Limb (tissue), 2 donors: ENCODE data around the gene PSMC6.
"Not testable (repeated sequence)": the region's sequence is repeated elsewhere in the genome, so short reads cannot be mapped to it uniquely, and the experiment has no call there.

Source experiments
- DNase-seq, 2 donors: peaks; one replicate each; pipeline ENCODE4 v3.0.0-alpha.2; 2016; ENCODE audit errors: extremely low spot score in 2 of 2

The PSMC6 gene

DNA sequence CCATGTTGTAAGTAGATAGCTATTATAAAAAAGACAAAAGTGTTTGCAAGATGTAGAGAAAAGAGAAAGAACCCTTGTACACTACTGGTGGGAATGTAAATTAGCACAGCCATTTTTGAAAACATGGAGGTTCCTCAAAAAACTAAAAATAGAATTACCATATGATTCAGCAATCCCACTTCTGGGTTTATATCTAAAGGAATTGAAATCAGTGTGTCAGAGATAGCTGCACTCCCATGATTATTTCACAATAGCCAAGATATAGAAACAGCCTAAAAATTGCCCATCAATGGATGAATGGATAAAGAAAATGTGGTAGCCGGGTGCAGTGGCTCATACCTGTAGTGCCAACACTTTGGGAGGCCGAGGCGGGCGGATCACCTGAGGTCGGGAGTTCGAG, 9.2 kb downstream of the PSMC6 start:
- DNase-seq: no peak

DNA sequence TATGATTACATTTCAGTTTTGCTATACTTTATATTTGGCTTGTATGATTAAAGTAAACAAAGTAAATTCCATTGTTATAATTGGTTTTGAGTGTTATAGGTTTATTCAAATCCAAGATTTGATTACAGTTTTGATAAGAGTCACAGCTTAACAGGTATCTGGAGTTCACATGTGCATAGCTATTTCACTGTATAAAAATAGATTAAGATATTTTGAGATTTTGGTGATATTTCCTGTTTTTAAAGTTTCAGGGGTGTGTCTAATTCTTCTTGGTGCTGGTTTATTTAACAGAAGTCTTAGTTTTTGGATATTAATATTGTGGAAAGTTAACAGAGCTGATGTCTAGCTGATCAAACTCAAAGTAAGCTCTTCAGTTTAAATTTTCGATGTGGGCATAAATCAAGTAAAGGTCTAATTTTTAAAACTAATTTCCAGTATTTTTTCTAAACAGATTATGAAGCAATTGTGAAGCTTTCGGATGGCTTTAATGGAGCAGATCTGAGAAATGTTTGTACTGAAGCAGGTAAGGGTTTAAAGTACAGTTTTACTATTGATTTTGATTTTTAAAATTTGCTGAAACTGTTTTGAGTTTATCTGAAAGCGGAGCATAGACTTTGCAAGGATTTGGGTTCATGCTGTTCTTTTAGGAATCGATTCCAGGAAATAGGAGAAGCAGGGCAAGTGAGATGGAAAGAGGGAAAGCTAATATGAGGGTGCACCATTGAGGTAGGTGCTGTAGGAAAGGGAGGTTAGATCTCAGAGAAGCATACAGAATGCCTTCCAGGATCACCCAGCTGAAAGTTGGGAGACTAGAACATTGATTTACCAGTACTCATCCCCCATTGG, 16.7 kb downstream of the PSMC6 start:
- no peak for DNase-seq

DNA sequence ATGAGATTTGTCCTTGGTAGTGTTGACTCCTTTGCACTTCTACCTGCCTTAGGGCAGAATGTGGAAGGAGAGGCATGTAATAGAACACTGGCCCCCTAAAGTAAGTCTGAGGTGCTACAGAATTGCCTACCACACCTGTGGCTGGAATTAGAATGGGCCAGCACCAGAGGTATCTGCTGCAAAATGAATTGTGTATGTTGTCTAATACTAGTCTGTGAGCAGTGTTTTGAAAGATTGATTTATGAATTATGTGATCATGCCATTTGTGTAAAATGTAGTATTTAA, 17.3 kb downstream of the PSMC6 start:
- DNase-seq: no peak

DNA sequence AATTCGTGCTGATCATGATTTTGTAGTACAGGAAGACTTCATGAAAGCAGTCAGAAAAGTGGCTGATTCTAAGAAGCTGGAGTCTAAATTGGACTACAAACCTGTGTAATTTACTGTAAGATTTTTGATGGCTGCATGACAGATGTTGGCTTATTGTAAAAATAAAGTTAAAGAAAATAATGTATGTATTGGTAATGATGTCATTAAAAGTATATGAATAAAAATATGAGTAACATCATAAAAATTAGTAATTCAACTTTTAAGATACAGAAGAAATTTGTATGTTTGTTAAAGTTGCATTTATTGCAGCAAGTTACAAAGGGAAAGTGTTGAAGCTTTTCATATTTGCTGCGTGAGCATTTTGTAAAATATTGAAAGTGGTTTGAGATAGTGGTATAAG, 20.5 kb downstream of the PSMC6 start:
- not testable (repeated sequence) for DNase-seq

DNA sequence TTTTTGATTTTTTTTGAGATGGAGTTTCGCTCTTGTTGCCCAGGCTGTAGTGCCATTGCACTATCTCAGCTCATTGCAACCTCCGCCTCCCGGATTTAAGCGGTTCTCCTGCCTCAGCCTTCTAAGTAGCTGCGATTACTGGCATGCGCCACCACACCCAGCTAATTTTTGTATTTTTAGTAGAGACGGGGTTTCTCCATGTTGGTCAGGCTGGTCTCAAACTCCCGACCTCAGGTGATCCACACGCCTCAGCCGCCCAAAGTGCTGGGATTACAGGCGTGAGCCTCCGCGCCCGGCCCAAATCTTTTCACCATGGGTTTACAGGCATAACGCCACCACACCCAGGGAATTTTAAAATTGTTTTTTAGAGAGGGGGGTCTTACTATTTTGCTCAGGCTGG, 22.0 kb downstream of the PSMC6 start:
- DNase-seq: not testable (repeated sequence)

DNA sequence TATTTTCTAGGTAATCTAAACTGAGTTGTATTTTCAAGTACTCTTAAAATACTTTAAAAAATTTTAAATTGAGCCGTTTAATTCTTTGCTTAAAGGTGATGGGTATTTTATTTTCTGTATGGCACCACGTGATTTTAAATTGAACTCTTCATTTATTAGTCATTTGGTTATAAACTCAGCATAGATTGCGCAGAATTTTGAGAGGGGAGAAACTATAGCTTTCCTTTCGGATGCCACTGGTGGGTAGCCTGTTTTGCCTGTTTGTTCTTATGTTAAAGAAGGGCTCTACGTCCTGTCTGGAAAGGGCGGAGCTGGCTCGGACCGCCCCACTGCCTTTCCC, 22.6 kb downstream of the PSMC6 start:
- DNase-seq: no peak

DNA sequence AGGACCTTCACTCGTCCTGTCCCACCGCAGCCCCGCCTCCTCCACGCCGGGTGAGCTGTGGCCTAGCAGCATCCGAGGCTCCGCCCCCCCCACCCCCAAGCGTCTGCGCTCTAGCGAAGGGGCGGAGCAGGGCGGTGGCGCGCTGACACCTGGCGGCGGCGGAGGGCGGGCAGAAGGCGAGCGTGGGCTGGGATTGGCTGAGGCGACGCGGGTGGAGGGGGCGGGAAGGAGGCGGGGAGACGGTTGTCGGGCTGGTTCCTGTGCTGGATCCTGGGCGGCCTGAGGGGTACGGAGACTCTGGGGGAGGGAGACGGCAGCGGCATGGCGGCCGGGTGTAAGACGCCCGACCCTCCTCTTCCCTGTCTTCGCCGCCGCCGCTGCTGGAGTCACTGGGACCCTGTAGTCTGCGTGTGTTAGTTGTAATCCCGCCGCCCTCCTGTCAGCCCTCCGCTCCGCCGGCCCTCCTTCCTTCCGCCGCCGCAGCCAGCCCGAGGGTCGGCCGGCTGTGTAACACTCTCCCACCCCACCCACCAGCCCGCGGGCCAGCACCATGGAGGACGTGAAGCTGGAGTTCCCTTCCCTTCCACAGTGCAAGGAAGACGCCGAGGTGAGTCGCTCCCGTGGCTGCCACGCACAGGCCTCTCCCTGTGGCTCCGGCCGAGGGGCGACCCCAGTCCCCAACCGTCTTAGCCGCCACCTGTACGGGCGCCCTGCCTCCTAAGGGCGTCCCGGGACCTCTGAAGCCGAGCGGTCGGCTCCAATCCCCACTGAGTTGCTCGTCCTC, 23.1 kb downstream of the PSMC6 start, which contains the start of gene STYX:
Gene STYX, plus strand, starts transcription at position 242 of the 784 bp plus-strand sequence. Its CDS starts 309 bp downstream, at position 551.
- peak; percentile 96 to 100 for DNase-seq

DNA sequence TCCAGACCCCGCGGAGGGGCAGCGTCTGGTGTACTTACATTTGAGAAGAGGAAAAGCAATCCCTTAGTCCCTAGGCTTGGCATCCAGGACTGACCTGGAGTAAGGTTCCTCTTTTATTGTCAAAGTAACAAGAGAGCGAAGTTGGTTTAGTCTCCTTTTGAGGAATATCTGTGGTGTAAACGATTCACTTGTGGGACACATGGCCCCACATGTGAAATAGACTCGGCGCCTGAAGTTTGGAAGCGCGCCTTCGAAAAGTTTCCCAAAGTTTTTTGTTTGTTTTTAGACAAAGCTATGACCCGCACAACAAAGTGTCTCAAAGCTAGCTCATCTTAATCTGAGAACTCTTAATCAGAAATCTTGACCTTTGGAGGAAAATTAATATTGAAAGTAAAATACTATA, 23.7 kb downstream of the PSMC6 start:
- DNase-seq: peak in 1 of 2 donors; percentile 24

DNA sequence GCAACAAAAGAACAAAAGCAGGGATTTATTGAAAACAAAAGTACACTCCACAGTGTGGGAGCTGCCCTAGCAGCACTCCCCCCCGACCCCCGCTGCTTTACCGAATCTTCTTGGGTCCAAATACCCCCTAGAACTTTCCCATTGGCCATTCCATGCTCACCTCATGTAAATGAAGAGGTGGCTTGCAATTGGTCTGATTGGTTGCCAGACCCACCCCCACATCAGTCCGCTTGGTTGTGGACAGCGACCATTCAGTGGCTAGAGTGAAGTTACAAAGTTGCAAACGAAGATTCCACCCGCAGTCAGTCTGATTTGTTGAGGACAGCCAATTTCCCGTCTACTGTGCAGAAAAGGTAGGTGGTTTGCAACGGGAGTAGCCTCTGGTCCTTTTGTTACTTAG, 26.8 kb downstream of the PSMC6 start:
- no peak for DNase-seq

DNA sequence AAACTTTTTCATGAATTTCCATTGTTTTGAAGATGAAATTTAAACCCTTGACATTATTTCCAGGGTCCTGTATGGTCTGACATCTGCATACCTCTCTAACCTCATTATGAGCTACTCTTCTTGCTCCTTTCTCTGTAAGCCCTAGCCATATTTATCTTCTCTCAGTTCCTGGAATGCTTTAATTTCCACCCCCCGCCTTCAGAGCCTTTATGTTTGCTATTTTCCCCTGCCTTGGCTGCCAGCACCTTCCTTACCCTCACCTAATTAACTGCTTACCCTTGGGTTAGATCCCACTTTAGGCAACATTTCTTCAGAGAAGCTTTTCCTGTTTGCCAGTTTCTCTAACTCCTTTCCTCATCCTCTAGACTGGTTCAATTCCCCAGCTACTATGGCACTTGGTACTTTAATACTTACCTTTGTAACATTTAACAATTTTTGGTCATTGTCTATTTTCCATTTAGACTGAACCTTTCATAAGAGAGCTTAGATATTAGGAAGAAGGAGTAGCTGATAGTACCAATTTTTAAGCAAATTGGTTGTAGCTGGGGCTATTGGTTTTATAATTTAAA, 29.0 kb downstream of the PSMC6 start:
- no peak for DNase-seq

DNA sequence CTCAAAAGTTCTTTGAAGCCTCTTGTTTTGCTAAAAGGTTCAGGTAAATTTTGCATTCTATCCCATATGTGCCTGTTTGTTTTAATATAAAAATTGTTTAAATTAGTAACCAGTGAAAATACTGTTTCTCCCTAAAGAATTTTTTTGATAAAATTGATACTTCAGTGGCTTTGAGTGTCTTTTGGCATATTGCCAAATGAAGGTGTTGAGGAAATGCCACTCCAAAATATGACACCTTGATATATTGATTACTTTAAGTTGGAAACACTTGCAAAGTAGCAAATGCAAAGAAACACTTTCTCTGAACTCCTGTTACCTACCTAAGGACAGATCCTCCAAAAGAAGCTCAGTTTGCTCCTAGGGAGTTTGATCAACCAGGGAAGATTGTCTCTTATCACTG, 31.4 kb downstream of the PSMC6 start:
- no peak for DNase-seq

DNA sequence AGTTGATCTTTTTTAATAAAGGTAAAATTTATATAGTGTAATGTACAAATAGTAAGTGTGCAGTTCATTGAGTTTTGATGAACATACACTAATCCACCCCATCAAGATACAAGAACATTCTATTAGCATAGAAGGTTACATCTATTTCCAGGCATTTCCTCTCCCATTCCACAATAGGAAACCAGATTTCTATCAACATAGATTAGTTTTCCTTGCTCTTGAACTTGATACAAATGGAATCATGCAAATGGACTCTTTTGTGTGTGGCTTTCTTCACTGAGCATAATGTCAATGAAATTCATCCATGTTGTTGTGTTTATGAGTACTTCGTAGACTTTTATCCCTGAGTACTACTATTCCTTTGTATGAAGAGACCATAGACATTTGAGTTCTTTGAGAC, 33.8 kb downstream of the PSMC6 start:
- no peak for DNase-seq

DNA sequence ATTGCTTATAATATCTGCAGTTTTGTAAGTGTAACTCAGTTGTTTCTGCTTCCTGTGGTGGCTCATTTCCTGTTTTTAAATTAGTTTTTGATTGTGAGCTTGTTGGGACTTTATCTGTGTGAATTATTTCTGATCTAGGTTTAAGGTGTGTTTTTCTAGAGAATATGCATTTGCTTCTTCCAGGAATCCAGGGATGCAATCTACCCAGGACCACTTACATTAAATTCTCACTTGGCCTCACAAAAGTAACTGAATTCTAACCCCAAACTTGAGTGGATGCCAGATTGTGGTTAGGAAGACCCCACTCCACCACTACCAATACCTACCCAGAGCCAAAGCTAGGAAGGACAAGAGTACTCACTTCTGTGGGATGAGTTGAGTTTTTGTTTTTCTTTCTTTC, 34.9 kb downstream of the PSMC6 start:
- DNase-seq: no peak

DNA sequence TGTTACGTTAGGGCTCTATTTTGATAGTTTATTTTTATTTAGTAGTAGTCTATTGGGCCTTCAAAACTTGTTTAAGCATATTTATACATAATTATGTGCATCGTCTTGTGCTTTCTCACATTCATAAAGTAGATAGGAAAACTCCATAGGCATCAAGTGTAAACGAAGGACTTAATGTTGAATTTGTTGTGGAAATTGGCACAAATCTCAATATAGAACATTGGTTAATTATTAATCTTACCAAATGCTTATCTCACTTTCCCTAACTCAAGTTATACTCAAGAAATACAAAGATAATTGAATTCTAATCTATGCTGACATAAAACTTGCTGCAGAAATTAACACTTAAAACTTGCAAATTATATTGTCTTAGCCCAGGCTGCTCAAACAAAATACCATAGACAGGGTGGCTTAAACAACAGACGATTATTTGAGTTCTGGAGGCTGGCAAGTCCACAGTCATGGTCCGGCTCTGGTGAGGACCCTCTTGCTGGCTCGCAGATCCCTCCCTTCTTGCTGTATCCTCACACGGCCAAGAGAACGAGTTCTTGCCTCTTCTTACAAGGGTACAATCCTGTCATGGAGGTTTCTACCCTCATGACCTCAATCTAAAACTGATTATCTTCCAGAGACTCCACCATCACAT, 41.8 kb downstream of the PSMC6 start:
- no peak for DNase-seq

DNA sequence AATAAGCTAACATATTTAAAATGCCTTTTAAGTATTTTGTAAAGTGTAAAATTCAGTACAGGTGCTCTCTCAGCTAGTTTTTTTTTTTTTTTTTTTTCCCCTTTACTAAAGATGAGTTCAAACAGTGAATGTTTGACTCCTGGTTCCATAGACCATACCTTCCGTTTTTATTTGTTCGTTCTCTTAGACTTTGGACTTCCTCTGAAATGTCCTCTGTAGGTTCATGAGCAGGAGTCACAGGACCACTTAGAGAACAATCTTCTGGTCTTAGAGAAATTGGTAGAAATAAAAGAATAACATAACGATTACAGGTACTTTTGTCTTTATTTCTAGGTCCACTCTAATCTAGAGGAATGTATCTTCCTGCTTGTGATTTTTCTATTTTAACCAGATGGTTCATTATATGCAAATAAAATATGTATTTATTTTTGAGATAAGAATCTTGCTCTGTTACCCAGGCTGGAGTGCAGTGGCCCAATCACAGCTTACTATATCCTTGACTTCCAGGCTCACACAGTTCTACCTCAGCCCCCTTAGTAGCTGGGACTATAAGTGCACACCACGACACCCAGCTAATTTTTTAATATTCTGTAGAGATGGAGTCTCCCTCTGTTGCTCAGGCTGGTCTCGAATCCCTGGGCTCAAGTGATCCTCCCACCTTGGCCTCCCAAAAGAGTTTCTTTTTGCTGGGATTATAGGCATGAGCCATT, 48.8 kb downstream of the PSMC6 start:
- DNase-seq: no peak

DNA sequence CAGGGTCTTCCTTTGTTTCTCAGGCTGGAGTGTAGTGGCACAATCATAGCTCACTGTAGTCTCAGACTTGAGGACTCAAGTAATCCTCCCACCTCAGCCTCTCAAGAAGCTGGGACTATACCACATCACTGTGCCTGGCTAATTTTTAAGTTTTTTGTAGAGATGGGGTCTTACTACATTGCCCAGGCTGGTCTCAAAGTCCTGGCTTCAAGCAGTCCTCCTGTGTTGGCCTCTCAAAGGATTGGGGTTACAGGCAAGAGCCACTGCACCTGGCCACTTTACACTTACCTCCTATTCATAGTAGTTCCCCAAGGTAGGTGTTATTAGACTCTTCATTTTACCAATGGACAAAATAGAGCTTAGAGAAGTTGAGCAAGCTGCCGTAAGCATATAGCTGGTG, 52.1 kb downstream of the PSMC6 start:
- DNase-seq: no peak

DNA sequence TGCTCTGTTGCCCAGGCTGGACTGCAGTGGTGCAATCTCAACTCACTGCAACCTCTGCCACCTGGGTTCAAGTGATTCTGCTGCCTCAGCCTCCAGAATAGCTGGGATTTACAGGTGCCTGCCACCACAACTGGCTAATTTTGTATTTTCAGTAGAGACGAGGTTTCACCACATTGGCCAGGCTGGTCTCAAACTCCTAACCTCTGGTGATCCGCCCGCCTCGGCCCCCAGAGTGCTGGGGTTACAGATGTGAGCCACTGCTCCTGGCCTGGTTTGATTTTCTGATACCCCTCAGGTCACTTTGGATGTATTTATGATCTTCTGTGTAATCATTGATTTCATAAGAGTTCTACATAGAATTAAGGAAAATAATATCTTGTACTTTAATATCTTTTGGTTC, 55.9 kb downstream of the PSMC6 start:
- DNase-seq: not testable (repeated sequence)

DNA sequence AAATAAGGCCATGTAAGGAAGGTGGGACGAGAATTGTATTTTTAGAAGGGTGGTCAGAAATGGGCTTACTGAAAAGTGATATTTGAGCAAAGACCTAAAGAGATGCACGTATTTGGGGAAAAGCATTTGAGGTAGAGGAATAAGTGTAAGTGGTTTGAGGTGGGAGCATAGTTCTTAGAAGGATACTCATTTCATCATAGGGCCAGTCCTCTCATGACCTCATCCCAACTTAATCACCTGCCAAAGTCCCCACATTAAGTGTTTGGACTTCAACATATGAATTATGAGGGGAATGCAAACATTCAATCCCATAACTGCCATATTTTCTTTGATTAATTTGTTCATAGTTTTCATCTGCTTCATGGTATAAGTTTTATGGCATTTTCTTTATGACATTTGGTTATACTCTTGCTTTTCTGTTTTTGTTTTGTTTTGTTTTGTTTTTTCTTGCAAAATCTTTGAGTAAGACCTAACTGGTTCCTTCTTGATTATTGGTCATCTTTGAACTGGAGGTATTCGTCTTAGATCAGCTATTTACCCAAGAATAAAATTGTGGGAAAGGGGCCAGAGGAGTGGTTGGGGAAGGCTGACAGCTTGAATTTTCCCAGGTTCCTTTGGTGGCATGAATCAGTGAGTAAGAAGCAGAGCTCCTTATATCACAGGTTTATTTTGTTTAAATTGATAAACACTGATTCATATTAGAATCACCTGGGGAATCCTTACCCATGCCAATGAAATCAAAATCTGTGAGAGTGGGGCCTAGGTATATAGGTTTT, 60.2 kb downstream of the PSMC6 start:
- no peak for DNase-seq

DNA sequence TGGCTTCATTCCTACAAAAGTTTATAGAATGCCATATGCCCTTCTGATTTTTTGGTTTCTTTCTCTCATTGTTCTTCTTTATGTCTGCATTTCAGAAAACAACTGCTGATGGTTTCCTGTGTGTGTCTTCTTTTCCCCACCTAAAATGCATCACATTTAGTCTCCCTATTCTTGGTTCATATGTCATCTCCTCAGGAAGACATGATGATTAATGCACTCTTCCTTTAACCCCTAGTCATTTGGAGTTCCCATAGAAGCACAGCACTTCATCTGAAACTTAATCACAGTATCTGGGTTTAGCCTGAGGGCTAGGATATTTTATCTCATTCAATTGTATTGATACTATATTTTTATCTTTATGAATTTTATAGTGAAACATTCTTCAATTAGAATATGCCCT, 62.9 kb downstream of the PSMC6 start:
- DNase-seq: no peak

DNA sequence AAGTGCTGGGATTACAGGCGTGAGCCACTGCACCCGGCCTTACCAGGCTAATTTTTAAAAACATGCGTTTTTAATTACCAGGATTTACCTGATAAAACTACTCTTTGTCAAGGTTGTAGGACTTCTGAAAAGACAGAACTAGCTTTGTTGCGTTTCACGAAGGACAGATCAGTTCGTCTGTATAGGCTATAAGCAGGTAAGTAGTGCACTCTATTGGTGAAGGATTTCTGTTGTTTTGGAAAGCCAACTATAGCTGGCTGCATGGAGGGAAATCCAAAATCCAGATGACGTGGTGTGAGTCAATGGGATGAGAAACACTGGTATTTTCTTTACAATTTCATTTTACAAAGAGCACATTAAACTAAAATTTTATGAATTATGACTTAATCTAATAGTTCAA, 69.8 kb downstream of the PSMC6 start:
- no peak for DNase-seq
